HS-27A (cell line): ENCODE data around the gene SHTN1.

Source experiments
- DNase-seq: peaks from one replicate; pipeline ENCODE4 v3.0.0-alpha.2; 2012; ENCODE audit warnings: low read depth, missing footprints

Gene SHTN1

DNA sequence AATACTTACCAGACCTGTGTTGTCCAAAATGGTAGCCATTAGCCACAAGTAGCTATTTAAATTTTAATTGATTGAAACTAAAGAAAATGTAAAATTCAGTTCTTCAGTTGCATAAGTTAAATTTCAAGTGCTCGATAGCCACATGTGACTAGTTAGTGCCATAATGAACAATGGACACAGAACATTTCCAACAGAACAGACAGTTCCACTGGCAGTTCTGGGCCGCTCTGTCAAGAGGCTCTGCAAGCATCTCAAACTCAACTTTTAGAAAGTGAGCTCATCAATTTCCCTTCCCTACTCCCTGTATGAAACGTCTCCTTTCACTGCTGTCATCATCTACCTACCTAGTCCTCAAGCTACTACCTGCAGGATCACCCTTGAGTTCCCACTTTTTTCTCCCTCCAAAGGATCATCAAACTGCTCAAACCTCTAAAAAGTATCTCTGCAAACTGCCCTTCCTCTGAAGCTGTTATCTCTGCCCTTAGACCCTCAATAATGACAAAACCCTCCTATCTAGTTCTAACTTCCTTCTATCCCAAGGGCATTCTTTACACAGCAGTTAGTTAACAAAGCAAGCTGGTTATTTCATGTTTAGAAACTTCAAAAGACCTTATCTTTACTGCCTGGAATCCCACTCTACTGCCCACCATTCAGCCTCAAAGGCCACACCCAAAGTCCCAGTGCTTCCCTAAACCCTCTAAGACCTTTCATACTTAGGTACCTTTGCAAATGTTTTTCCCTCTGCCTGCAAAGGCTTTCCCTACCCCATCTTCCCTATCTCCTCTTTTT, 20.6 kb downstream of the SHTN1 start:
- DNase-seq, result no peak

DNA sequence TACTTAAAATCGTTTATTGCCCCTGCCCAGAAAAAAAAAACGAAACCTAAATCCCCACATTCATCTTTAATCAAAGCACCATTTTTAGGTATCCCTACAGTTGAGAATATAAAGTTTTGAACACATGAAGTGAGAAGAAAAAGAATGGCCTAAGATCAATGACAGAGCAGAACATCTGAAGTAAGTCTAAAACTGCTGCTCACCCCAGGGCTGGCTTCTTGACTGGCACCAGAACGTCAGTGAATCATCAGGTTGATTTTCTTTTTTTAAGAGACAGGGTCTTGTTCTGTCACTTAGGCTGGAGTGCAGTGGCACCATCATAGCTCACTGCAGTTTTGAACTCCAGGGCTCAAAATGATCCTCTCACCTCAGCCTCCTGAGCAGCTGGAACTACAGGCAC, 24.9 kb downstream of the SHTN1 start:
- DNase-seq, result no peak

DNA sequence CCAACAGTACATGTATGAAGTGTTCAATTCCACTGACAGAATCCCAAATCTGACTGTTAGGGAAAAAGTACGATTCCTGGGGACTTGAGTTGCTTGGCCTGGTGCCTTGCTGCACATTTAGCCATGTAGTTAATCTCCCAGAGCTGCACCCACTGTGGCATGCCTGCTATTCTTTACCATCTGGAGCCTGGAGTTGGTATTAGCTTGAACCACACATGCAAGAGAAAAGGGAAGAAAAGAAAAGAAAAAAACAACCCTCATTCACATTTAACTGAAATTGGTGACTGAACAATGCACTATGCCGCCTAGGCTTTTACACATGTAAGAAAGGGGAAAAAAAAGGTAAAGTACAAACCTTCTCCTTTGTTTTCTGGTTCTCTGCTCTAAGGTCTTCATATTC, 26.1 kb downstream of the SHTN1 start:
- no peak for DNase-seq

DNA sequence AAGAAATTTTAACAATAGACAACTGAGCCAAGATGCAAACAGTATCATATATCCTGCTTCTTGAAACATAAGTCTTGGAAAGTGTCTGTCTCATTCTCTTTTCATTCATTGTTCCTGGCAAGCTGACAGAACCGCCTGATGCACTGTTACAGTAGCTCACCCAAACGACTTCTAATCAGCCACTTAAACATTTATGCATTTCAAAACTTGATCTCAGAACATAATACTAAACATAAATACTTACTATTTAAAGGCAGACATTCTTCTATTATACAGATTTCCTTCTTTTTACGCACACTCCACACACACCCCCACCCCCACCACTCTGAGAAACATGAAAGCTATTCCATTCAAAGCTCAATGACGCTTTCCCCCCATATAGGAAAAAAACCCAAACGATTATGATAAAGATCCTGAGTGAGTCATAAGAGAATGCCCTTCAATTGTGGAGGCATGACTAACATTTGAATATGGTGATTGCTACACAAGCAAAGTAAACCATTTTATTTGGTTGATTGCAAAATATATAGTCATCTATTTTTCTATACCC, 30.5 kb downstream of the SHTN1 start:
- DNase-seq, result peak; percentile 40

DNA sequence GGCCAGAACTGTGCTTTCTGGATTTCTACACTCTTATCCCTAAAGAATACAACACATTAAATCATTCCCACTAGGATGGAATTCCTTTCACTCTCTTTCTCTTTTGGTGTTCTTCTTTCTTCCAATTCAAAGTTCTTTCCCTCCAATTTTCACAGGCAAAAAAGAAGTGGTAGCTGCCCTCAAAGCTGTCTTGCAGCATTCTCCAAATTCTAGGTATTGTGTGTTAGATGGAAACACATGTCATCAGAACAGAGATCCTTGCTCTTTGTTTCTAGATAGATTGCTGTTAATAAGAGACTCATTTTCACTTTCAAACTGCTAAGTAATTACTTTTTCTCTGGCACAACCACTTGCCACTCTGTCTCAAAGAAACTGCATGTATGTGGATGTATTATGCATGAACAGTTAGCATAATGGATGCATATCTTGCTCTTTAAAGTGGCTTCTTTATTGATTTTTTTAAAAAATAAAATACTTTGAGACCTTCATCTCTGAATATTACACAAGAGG, 31.0 kb downstream of the SHTN1 start:
- DNase-seq, result no peak

DNA sequence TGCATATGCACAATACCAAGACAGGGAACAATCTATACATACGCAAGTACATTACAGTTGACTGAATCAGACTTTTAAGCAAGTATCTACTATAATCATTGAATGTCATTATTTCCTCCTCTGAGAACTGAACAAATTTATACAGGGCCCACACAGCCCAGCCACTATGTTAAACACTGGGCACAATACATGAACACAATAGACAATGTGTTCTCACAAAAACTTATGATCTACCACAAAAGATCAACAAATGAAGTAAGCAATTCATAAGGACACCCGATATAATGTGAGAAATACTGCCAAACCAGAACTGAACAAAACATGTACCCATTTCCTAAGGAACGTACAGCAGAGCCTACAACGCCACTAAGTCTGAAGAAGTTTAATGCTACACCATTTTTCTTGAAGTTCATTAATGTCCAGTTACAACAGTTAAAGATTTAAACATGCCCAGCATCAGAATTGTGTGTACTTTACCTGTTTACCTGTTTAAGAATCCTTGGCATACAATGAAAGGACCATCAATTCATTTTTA, 31.5 kb downstream of the SHTN1 start:
- no peak for DNase-seq

DNA sequence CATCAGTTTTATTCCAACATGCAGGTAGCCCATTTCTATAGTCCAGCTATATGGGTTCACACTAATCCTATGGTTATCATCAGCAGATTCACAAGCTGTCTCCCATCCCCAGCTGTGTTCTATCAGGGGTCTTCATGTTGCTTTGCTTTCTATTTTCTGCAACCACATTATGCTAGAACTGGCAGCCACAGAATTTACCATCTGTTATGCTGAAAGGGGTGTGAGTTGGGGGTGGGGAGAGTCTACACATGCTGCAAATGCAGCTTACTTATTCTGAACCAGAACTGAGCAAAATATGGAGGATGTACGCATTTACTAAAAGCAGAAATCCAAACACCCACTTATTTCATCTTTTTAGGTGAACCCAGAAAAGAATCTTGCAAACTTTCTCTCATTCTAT, 32.9 kb downstream of the SHTN1 start:
- DNase-seq, result no peak

DNA sequence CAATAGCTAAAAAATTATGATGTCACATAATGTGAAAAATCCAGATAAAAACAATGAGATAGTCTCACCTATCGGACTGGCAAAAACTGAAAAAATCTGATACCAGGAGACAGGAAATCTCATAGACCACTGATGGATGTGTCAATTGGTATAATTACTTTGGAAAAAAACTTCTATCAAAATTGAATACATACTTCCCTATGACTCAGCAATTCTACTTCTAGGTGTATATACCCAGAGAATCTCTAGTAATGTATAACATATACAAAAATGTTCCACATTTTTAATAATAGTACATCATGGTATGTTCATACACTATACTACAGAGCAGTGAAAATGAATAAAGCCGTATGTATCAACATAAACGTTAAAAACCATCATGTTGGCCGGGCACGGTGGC, 34.9 kb downstream of the SHTN1 start:
- DNase-seq, result no peak

DNA sequence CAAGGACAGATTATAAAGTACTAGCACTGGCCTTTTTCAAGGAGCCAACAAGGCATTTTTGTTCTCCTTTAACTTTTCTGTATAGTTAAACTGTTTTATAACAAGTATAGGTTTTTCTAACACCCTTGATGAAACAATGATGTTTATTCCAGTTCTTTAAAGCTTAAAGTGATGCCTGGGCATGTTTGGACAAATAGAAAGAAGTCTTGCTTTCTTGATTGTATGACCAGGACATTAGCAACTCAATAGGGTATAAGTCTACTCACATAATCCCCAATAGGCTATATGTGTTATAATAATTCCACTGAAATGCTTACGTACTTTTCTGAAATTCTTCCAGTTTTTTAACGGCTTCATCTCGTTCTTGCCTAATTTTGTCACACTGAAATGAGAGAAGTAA, 36.7 kb downstream of the SHTN1 start:
- no peak for DNase-seq

DNA sequence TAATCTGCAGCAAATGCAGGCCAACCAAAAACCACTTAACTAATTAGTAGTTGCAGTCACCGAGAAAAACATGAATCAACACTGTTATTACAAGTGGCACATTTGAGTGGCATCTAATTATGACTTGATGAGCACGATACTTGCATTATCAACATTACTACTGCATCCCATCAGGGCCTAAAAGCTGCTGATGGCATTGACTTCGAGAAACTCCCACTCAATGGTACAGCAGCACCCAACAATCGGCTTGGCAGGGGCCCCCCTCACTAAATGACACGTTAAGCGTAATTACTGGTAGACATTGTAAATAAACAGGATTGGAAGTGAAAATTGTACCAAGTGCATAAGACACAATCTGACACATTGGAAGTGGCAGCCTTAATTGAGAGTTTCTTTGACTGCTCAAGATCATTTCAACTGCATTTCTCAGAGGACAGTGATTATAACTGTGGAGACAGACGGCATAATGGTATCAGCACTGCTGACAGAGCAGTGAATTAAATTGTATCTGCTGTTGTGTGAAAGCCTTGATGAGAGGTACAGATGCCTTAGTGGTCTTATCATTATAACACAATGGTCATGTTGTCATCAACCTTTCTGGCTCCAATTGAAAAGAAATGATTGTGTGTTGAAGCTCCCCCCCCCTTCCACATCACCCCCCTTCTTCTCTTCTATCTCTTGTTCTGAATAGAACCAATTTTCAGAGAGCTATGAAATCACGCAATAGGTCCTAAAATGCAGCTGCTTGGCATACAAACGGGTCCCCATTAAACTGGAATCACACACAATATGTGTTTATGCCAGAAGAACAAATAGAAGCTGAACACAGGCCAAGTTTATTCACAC, 43.4 kb downstream of the SHTN1 start:
- DNase-seq, result no peak

DNA sequence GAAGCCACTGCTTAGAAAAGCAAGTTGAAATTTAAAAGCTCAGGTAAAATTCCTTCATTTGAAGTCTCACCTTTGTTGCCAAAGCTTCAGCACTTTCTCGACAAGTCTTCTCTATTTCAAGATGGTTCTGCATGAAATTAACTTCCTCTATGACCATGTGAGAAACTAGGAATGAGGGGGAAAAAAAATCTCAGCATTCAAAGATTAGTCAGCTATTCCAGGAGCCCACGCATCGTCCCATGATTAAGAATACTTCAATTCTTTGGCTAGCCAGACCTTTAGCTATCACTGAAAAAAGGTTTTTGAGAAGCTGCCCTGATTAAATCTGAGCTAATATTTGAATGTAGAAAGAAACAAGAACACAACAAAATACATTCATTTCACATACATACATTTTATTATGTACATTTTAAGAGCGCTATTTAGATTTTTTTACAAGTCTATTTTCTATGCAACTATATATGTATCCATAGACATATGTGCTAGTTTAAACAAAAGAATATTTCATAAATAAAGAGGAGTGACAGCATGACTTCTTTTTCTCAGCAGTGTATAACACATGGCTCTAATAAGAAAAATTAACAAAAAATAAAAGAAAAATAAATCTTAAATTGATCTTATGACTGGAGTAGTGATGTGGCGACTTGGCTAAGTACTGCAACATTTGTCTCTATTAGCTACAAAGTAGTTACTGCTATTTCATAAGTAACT, 44.8 kb downstream of the SHTN1 start:
- DNase-seq, result no peak

DNA sequence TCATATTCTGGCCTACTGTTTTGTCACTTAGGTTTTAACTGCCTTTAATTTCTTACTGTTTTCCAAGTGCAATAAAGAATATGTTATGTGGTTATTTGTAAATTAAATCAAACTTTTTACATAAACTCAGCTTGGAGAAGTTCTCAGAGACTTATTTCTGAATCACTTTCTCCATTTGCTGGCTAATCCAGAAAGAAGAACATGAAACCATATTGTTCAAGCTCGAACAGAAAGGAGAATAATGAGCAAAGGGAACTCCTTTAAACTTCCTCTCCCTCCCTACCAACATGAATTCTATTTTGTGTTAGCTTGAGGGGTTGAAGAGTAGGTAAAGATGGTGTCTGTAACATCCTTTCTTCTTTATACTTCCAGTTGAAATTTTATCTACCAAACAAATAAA, 52.3 kb downstream of the SHTN1 start:
- DNase-seq, result no peak

DNA sequence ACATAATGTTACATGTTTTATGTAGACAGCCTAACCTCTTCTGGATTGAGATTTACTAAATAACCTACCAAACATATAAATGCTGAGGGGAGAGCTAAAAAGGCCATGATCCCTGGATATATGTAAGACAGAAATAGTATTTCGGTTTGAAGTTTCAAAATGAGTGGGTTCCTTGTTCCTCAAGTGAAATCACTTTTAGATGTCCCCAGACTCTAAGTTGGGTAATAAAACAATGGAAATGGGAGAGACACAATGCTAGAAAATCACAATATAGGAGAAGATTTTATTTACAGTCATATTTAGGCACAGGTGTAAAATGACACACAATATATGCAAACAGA, 56.5 kb downstream of the SHTN1 start:
- no peak for DNase-seq

DNA sequence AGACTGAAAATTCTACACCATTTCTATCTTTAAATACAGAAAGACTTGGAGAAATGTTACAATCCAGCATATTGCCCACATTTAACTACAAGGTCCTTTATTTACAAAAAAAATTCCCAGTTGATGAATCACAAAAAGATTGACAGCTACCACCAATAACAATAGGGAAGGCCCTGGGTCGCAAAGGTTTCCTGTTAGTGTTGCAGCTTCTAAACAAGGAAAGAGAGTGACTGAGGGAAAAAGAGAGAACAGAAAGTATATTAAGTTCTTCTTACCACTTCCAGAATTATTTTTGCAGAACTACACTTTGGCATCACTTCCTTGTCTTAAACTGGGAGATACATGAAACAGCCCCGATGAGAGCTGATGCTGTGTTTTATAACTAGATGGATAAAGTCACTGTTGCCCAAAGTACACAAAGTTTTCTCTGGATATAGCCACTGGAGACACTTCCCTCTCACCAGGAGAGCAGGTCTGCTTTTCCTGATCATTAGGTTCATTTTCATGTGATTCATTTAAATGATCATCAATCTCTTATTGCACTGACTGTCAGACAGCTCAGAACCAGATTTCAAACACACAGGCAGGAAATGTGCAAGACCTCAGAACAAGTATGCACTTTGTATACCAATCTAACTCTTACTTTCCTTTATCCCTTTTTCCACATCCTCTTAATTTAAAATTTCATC, 57.0 kb downstream of the SHTN1 start:
- peak; percentile 17 for DNase-seq

DNA sequence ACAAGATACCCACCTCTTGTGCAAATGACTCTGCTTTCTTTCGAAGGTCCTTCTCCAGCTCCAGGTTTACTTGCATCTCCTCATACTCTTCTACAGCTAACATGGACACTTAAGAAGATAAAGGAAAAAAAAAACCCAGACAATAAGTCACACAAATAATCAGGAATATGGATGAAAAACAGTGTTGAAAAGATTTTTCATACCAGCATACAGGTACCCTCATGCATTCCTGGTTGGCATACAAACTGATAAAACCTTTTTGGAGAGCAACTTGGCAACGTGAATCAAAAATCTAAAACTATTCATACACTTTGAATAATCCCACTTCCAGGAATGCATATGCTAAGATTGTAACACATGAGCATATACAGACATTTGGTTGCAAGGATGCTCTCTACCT, 60.1 kb downstream of the SHTN1 start:
- DNase-seq, result no peak

DNA sequence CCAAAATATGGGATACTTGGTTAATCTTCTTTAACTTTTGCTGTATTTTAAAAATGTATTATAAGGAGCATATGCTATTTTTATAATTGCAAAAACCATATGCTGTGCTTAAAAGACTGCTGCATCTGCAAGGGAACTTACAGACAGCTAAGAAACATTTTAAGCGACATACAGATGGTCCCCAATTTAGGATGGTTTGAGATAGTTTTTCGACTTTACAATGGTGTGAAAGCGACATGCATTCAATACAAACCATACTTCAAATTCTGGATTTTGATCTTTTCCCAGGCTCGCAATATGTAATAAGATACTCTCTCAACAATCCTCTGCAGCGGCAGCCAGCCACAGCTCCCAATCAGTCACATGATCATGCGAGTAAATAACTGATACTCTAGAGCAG, 73.2 kb downstream of the SHTN1 start:
- no peak for DNase-seq

DNA sequence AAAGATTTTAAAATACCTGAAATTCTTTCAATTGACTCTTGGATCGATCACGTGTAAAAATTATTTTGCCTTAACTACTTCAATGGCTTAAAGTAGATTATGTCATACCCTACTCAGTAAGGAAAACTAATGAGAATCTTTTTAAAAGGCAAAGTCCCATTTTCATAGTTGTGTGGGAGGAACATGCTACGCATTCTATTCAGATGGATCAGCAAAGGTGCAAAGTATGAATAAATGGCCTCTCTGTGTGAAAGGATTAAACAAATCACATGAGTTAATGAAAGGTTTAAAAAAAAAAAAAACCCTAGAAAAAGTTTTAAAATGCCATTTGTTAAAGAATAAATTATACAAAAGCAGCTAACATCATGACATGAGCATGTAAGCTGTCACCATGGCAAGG, 78.6 kb downstream of the SHTN1 start:
- no peak for DNase-seq

DNA sequence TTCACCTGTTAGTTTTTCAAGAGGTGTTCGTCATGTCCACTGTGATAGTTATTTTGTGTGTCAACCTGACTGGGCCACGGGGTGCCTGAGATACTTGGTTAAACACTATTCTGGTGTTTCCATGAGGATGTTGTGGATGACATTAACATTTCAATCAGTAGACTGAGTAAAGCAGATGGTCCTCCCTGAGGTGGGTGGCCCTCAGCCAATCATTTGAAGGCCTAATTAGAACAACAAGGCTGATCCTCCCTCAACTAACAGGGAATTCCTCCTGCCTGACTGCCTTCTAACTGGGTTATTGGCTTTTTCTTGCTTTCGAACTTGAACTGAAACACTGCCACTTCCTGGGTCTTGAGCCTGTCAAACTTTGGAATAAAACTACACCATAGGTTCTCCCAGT, 79.9 kb downstream of the SHTN1 start:
- no peak for DNase-seq

DNA sequence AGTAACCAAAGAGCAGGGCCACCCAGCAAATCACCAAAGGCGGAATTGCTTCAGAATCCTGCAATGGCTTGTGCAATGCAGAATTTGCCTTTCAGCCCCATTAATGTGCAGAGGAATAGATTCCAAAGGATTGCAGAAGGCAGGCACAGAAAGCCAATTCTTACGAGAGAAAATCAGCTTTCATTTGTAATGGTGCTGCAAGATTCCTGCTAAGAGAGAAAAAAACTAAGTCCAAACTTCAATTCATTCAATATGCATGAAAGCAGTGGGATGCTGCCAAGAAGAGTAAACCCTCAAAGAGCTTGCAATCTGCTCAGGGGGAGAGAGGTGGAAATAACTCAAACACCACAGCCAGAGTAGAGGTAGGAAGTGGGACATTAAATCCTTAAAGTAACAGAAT, 85.3 kb downstream of the SHTN1 start:
- no peak for DNase-seq

DNA sequence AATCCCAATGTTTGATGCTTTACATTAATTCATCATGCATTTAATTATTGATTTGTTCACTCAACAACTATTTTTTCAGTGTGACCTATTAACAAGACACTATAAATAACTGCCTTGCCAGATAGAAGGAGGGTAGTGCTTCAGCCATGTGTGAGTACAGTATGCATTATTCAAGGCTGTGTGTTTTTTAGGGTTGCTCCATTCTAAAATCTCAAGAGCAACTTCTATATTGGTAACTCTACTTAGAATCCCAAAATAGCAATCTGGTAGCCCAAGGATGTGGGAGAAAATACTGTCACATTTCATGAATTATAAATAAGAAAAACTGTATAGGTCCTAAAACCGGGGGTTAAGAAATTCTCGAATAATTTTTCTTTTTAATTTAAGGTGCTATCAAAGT, 85.8 kb downstream of the SHTN1 start:
- no peak for DNase-seq

DNA sequence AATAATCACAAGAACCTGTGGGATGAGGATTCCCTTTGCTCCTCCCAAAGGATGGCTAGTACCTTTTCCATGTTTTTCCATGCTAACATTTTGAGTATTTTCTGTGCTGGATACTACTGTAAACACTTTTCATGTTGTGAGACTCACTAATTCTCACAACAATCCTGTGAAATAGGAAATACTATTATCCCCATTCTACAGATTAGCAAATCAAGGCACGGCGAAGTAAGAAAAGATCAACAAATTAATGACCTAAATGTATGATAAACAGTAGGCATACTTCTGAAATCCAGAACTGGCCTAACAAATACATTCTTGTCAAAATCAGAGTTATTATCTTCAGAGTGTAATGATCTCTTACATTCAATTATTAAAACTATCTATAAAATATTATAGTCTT, 86.4 kb downstream of the SHTN1 start:
- DNase-seq, result no peak

DNA sequence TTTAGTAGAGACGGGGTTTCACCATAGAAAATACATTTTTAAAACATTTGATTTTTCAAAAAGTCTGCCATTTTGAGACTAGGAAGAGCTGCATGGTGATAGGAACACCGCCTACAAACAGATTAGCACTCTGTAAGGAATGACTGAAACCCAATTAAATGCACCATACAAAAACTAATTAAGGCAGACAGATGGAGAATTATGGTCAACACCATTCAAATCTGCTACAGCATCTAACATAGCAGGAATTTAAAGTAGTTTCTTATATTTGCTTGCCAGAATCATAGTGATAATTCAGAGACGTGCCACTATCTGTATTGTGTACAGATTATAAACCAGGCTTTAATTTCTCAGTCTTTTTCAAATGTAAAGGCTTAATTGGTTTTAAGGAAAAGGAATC, 87.5 kb downstream of the SHTN1 start:
- no peak for DNase-seq
